Fibroblast of the aortic adventitia (primary cell): Measurements from ENCODE around the gene SH3D19. TPM values are rescaled to one million over a fixed set of nuclear protein-coding genes. Genes with fewer than 3 reads are reported as not detected.
A peak's percentile ranks its signal among the peaks of the same experiment; 100 is the strongest.
"Not testable (repeated sequence)": the region's sequence is repeated elsewhere in the genome, so short reads cannot be mapped to it uniquely, and the experiment has no call there.

Source experiments
- DNase-seq: peaks from one replicate; pipeline ENCODE4 v3.0.0-alpha.2; 2010; ENCODE audit warnings: low read depth
- H3K4me3 ChIP-seq: 2 replicates; pipeline ENCODE4 v1.5.1; 2011; ENCODE audit warnings: low read depth, mild to moderate bottlenecking, control low read depth, low read length, moderate library complexity
- total RNA-seq: library from RNA; depleted of rRNA; stranded (reverse); fragments of >200 nt; gene quantifications from 2 replicates; pipeline ENCODE4 v1.2.3, GENCODE V29; 2012; ENCODE audit warnings: low replicate concordance
- TF ChIP-seq, protein P1 (sequence below): IDR thresholded peaks from 2 replicates; pipeline ENCODE4 v1.5.1; 2011; ENCODE audit warnings: mild to moderate bottlenecking, low read length, control low read depth, inconsistent platforms; ENCODE audit not compliant: insufficient read depth

Gene SH3D19
- total RNA-seq, 1 donor, result 95.9 TPM

GRCh38 chr4:151236036-151236435 lies 89.4 kb downstream of the SH3D19 start:
- DNase-seq, result no peak
- no peak overlapping the region for H3K4me3 ChIP-seq
- TF ChIP-seq, protein P1, sequence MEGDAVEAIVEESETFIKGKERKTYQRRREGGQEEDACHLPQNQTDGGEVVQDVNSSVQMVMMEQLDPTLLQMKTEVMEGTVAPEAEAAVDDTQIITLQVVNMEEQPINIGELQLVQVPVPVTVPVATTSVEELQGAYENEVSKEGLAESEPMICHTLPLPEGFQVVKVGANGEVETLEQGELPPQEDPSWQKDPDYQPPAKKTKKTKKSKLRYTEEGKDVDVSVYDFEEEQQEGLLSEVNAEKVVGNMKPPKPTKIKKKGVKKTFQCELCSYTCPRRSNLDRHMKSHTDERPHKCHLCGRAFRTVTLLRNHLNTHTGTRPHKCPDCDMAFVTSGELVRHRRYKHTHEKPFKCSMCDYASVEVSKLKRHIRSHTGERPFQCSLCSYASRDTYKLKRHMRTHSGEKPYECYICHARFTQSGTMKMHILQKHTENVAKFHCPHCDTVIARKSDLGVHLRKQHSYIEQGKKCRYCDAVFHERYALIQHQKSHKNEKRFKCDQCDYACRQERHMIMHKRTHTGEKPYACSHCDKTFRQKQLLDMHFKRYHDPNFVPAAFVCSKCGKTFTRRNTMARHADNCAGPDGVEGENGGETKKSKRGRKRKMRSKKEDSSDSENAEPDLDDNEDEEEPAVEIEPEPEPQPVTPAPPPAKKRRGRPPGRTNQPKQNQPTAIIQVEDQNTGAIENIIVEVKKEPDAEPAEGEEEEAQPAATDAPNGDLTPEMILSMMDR, result no peak

- H3K4me3 ChIP-seq, DNase-seq: not testable (repeated sequence)
These were observed 90.0 kb downstream of the SH3D19 start for GRCh38 chr4:151235373-151235772.

DNA sequence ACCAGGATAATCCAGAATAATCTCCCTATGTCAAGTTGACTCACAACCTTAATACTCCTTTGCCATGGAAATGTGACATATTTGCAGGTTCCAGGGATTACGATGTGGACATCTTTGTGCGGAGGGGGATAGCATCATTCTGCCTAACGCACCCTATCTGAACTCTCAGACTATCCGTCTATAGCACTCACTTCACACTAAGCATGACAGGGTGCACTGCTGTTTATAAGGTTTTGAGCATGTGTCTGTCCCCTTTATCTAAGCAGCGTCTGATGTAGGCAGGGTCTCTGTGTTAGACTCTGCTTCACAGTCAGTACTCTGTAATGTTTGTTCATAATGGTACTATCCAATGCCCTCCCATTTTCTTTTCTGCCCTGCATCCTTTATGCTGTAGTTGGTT lies 91.8 kb downstream of the SH3D19 start:
- no peak overlapping the region for H3K4me3 ChIP-seq
- TF ChIP-seq, protein P1, result no peak
- DNase-seq, result no peak

DNA sequence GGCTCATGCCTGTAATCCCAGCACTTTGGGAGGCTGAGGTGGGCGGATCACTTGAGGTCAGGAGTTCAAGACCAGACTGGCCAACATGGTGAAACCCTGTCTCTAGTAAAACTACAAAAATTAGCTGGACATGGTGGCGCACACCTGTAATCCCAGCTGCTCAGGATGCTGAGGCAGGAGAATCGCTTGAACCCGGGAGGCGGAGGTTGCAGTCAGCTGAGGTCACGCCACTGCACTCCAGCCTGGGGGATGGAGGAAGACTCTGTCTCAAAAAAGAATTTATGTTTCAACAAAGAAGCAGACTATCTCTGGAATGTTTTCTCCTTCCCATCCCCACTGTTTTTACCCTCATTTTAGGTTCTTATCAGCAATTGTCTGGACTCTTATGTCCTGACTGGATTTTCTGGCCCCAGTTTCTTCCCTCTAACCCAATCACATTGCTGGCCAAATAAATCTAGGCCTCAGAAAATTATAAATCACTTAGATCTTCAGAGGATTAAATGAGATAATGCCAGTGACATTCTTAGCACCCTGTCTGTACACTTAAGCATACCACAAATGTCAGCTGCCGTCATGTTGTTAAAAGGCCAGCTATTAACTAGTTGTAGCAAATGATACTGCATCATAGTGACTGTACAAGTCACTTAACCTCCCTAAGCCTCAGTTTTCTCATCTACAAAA lies 93.3 kb downstream of the SH3D19 start:
- peak; percentile 61 for DNase-seq
- H3K4me3 ChIP-seq, result no peak overlapping the region
- TF ChIP-seq, protein P1, result no peak

- H3K4me3 ChIP-seq, result peak overlapping the region; percentile 6
- peak; percentile 78 for DNase-seq
- TF ChIP-seq, protein P1, result no peak
These were observed 97.0 kb downstream of the SH3D19 start for GRCh38 chr4:151228189-151229119.

DNA sequence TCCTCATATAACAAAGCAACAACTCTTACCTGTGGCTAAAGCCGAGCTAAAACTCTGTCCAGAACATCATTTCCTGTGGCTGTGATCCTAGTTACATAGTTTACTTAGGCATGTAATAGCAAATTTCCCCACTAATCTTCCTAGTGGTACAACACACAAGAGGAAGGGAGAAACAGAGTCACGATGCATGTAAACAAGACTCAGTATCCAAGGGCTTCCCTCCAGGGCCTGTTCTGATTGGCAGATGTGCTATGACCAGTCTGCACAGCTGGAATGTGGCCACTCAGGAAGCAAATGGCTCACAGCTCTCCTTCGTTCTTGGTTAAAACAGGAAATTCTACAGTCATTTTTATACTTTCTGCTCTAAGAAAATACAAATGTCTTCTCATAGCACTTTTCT lies 97.7 kb downstream of the SH3D19 start:
- H3K4me3 ChIP-seq, result peak overlapping the region; percentile 68
- TF ChIP-seq, protein P1, result no peak
- peak; percentile 87 for DNase-seq

- DNase-seq, result no peak
- TF ChIP-seq, protein P1, result no peak
- H3K4me3 ChIP-seq, result peak overlapping the region; percentile 68
These were observed 98.2 kb downstream of the SH3D19 start for GRCh38 chr4:151227172-151227571.
